Activated T-cell treated with anti-CD3 and anti-CD28 coated beads for 24 hours (primary cell): ENCODE results near the gene IL15RA.
"Not testable (repeated sequence)": the region's sequence is repeated elsewhere in the genome, so short reads cannot be mapped to it uniquely, and the experiment has no call there.

Source experiments
- DNase-seq: peaks from one replicate; pipeline ENCODE4 v3.0.0-alpha.2; 2020; ENCODE audit warnings: low read depth

The IL15RA gene

DNA sequence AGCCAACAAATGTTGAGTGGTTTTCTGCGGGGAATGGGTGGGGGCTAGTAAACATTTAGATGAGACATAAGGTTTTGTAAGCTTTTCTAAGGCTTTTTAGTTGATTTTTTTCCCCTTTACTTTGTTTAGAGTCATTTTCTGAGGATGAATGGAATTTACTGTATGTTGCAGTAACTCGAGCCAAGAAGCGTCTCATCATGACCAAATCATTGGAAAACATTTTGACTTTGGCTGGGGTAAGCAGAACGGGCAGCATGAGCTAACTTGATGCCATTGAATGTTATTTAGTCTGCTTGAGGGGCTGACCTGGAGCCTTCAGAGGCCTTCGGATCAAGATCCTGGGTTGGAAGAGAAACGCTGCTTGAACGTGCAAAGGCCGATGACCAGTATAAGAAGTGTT, 50.0 kb downstream of the IL15RA start:
- DNase-seq = no peak

DNA sequence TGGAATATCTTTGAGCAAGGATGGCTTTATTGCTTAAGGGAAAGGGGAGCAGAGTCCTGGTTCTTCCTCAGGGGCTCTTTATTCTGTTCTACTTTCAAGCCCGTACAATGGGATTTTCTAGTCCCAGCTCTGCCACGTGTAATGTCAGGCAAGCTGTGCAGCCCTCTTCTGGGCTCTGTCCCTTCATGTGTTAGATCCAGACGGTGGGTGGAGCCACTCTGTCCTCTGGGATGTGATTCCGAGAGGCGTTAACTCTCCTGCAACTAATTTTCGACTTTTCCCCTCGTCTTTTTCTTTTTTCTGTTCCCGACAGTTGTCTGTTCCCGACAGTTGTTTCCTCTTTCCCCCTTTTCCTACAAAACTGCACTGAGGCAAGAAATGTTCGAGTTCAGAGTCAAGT, 52.5 kb downstream of the IL15RA start:
- DNase-seq = no peak

DNA sequence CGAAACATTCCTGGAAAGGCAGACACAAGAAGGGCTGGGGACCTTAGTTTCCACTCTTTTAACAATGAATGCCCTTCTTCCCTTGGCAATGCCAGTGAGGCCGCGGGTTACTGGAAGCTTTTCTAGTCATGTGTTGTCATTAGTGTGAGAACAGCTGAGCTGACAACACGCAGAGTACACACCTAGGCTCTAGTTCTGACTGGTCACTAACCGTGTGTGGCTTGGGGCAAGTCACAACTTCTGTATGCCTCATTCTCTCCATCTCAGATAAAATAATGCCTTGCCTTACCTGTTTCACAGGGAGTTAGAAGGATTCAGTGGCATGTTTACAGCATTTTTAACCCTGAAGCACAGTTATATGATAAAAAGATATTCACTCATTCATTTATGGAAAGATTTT, 55.6 kb downstream of the IL15RA start:
- DNase-seq = no peak

DNA sequence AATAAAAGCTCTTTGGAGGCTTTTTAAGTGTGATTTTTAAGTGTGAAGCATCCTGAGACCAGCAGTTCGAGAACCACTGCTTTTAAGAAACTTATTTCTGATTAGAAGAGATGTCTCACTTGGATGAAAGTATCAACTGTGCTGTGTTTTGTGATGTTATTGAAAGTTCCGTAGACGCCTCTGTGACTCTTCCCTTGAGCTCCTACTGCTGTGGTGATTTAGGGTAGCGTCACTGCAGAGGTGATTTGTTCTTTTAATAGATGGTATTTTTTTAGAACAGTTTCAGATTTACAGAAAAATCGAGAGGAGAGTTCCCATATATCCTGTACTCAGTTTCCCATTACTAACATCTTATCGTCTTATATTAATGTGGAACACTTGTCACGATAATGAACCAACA, 57.8 kb downstream of the IL15RA start:
- no peak for DNase-seq

DNA sequence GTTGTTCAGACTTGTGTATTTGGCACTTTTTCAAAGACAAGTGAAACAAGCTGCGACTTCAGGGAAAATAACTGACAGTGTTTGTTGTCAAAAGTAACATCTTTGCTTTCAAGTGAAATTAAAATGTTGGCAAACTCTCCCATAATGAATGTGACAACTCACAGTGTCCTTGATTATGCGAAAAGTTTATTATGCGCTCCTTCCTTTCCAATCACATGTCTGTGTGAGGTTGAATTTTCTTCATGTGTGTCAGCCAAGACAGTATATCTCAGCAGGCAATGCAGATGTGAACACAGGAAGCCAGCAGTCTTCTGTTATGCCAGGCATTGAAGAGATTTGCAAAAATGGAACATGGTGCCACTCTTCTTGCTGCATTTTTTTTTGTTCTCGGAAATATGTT, 58.6 kb downstream of the IL15RA start:
- DNase-seq = no peak

DNA sequence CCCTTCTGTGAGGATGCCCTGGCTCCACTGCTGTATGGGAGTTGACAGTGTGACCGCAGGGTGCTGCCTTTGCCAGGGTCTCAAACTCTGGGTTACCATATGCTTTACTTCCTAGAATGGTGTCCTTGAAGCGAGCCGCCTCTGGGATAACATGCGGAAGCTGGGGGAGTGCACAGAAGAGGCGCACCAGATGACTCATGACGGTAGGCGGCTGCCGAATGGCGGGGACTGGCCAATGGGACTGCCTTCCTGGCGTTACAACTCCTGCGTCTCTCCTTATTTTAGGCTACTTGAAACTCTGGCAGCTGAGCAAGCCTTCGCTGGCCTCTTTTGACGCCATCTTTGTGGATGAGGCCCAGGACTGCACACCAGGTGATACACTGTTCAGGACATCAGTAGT, 60.0 kb downstream of the IL15RA start:
- DNase-seq = no peak

DNA sequence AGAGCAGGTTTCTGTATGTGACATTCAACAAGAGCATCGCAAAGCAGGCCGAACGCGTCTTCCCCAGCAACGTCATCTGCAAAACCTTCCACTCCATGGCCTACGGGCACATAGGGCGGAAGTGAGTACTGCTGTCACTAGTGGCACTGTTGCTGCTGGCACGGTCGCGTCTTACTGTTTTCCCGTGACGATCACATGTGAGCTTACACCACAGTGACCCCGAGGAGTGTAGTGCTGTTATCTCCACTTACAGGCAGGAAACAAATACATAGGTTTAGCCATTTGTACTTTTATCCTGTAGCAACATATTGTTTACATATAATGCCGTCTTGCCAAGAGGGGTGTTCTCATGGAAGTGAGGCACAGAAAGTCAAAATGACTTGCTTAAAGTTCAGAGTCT, 61.9 kb downstream of the IL15RA start:
- DNase-seq = no peak

DNA sequence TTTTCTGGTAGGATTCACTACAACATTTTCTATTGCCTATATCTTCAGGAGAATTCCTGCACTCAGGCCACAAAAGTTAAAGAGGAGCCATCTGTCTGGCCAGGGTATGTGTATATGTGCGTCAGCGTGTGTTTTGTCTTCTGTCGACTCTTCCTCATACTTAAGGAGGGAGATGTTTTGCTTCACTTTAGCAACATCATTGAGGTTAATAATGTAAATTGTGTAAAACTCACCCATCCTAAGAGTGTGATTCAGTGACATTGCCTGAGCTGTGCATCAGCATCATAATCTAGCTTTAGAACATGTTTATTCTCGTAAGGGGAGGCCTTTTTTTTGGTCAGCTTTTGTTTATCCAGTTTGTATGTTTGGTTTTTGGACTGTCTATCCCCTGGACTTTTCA, 63.6 kb downstream of the IL15RA start:
- no peak for DNase-seq

DNA sequence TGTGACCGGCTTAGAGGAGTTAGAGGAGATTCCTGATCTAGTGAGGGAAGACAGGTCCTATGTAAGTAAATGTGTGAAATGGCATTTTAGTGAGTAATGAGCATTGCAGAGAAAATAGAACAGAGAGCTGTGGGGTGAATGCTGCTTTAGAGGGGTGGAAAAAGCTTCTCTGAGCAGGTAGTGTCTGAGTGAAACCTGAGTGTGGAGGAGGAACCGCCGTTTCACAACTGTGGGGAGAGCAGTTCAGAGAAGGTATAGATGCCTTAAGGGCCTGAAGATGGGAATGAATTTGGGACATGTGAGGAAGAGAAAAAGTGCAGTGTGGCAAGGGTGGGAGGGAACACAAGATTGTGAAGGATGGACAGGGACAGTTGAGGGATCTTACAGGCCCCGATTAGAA, 65.7 kb downstream of the IL15RA start:
- DNase-seq = no peak

DNA sequence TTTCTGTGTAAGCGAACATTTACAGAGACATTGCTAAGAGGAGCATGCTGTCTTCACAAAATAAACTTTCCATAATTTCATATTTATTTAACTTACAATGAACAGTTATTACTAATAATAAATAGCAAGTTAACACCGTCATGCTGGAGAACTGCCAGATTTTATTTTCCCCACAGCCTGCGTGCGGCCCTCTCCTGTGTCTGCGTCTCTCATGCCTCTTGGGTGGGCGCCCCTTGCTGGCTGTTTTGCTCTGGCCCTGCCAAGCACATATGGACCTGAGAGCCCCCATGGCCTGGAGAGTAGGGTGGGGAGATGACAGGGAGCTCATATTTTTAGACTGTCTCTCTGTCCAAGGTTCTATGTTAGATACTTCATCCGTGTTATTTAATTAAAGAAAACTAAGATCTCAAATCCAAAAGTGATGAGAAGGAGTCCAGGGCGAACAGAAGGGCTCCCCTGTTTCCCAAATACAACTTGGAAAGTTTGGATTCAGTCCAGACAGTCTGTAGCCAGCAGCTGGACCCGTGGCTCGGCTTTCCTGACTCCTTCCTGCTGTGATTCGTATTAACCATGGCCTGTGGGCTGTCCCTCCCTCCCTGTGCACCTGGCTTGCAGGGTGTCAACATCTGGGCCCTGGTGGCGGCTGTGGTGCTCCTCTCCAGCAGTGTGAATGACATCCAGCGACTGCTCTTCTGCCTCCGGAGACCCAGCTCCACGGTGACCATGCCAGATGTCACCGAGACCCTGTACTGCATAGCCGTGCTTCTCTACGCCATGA, 66.8 kb downstream of the IL15RA start:
- no peak for DNase-seq

DNA sequence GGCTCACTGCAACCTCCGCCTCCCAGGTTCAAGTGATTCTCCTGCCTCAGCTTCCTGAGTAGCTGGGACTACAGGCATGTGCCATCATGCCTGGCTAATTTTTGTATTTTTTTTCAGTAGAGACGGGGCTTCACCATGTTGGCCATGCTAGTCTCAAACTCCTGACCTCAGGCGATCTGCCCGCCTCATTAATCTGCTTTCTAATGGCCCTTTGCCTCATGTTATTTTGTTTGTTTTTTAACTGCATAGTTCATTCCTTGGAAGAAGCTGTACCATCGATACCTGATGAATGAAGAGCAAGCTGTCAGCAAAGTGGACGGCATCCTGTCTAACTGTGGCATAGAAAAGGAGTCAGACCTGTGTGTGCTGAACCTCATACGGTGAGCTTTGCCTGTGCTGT, 68.7 kb downstream of the IL15RA start:
- DNase-seq = not testable (repeated sequence)

DNA sequence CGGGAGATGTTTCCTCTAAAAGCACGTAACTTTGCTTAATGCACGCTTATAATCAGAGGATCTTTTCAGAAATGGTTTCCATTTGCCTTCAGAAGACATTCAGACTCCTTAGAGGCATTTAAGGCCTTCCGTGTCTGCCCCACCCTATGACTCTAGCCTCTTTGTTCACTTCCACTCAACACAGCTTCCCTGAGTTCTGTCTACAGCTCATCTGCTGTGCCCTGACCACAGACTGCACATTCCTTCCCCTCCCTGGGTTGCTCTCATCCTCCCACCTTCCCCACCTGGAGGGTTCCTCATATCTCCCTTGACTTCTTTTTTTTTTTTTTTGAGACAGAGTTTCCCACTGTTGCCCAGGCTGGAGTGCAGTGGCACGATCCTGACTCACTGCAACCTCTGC, 70.7 kb downstream of the IL15RA start:
- DNase-seq = no peak

DNA sequence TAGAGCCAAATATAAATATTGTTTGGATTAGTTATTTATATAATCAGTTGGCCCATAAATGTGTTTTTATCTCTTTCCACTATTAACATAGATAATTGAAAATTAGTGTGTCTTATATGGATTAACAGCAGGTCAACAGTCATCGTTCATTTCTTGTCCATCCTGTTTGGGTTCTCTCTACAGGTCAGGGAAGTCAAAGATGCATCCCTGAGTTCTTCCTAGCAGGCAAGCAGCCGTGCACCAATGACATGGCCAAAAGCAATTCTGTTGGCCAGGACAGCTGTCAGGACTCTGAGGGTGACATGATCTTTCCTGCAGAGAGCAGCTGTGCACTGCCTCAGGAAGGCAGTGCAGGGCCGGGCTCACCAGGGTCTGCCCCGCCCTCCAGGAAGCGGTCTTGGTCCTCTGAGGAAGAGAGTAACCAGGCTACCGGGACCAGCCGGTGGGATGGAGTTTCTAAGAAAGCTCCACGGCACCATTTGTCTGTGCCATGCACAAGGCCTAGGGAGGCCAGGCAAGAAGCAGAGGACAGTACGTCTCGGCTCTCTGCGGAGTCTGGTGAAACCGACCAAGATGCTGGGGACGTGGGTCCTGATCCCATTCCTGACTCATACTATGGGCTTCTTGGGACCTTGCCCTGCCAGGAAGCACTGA, 71.4 kb downstream of the IL15RA start:
- no peak for DNase-seq

DNA sequence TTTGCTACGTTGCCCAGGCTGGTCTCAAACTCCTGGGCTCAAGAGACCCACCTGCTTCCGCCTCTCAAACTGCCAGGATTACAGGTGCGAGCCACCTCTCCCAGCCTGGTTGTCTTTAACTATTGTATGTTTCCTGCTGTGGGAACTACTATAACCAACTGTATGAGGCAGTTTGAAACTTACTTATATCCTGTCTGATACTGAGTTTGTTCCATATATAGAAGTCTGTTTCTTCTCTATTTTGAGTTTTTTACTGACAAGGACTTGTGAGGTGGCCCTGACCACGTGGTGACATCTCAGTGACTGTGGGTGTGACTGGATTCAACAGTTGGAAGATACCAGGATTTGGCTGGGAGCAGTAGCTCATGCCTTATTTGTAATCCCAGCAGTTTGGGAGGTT, 73.1 kb downstream of the IL15RA start:
- DNase-seq = no peak

DNA sequence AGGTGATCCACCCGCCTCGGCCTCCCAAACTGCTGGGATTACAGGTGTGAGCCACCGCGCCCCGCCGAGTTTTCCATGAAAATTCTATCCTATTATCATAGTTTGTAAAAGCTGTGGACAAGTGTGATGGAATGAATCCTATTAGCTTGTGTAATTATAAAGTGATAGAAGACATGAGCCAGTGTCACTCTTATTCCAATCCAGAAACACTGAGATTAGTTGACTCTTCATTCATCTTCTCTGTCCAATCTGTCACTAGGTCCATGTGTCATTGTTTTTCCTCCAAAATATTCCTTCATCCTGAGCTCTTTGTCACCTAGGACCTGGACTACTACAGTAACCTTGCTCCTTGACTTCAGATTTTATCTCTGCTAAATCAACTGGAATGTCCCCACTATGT, 73.8 kb downstream of the IL15RA start:
- no peak for DNase-seq

DNA sequence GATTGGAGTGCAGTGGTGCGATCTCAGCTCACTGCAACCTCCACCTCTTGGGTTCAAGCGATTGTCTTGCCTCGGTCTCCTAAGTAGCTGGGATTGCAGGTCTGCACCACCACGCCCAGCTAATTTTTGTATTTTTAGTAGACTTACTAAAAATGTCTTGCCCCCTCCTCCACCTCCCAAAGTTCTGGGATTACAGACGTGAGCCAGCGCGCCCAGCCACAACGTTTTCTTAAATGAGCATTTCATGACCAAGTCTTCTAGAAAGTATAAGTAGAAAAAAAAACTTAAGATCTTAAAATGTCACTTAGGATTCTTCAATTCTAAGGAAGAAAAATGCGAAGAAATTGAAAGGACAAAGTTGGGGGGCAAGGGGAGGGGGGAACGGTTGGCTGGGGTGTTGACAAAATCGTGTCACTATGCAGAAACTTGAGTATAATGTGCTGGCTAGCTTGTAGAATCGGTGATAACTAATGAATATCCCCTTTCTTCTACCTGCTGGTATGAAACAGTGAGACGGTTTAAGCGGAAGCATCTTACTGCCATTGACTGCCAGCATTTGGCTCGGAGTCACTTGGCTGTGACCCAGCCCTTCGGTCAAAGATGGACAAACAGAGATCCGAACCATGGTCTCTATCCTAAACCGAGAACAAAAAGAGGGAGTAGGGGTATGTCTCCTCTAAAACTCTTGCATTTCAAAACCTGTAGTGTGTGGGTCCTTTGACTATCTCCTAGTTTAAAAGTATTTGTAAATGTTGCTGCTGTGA, 74.7 kb downstream of the IL15RA start:
- no peak for DNase-seq
